Astrocyte (in vitro differentiated cells and primary cell): Measurements from ENCODE around the gene RASGRF2. TPM values are rescaled to one million over a fixed set of nuclear protein-coding genes. Genes with fewer than 3 reads are reported as not detected.

Experiments used
- DNase-seq: peaks from one replicate; pipeline ENCODE4 v3.0.0-alpha.2; 2010; ENCODE audit warnings: low read depth
- FAIRE-seq: peaks from 2 replicates; lab custom pipeline; 2011; peaks lifted over from hg19 to GRCh38; lab: Jason Lieb, UNC
- H2AFZ ChIP-seq: 2 replicates; pipeline ENCODE4 v1.6.0; 2012; ENCODE audit warnings: low read depth, low read length, inconsistent platforms
- H3K27ac ChIP-seq: 2 replicates; pipeline ENCODE4 v1.5.1; 2011; ENCODE audit warnings: low read depth, low read length, inconsistent platforms
- H3K27me3 ChIP-seq: 2 replicates; pipeline ENCODE4 v1.6.0; 2011; ENCODE audit warnings: low read length, inconsistent platforms; ENCODE audit not compliant: insufficient read depth
- H3K36me3 ChIP-seq: 2 replicates; pipeline ENCODE4 v1.5.1; 2011; ENCODE audit warnings: low read length, inconsistent platforms; ENCODE audit not compliant: insufficient read depth
- H3K4me1 ChIP-seq: 2 replicates; pipeline ENCODE4 v1.5.1; 2011; ENCODE audit warnings: low read length, inconsistent platforms; ENCODE audit not compliant: insufficient read depth
- H3K4me2 ChIP-seq: 2 replicates; pipeline ENCODE4 v1.6.0; 2012; ENCODE audit warnings: low read length, inconsistent platforms
- H3K4me3 ChIP-seq: 2 replicates; pipeline ENCODE4 v1.5.1; 2011; ENCODE audit warnings: low read depth, mild to moderate bottlenecking, low read length, inconsistent platforms; ENCODE audit not compliant: insufficient read depth
- H3K79me2 ChIP-seq: 2 replicates; pipeline ENCODE4 v1.6.0; 2012; ENCODE audit warnings: mild to moderate bottlenecking, low read length, inconsistent platforms; ENCODE audit not compliant: insufficient read depth
- H3K9ac ChIP-seq: 2 replicates; pipeline ENCODE4 v1.6.0; 2012; ENCODE audit warnings: mild to moderate bottlenecking, low read length, inconsistent platforms
- H3K9me3 ChIP-seq: 2 replicates; pipeline ENCODE4 v1.5.1; 2012; ENCODE audit warnings: low read depth, mild to moderate bottlenecking, low read length, inconsistent platforms; ENCODE audit not compliant: insufficient read depth
- H4K20me1 ChIP-seq: 2 replicates; pipeline ENCODE4 v1.6.0; 2012; ENCODE audit warnings: low read length, inconsistent platforms; ENCODE audit not compliant: insufficient read depth
- H3K27ac Mint-ChIP-seq: one replicate; pipeline ENCODE4 v1.8.0; 2021; ENCODE audit warnings: mild to moderate bottlenecking, mixed read lengths; ENCODE audit not compliant: unreplicated experiment
- H3K27me3 Mint-ChIP-seq: one replicate; pipeline ENCODE4 v1.8.0; 2021; ENCODE audit warnings: low read depth, mixed read lengths; ENCODE audit not compliant: unreplicated experiment
- H3K36me3 Mint-ChIP-seq: one replicate; pipeline ENCODE4 v1.8.0; 2021; ENCODE audit warnings: low read depth, mixed read lengths; ENCODE audit not compliant: unreplicated experiment
- H3K4me1 Mint-ChIP-seq: one replicate; pipeline ENCODE4 v1.8.0; 2021; ENCODE audit warnings: low read depth, mixed read lengths; ENCODE audit not compliant: unreplicated experiment
- H3K4me3 Mint-ChIP-seq: one replicate; pipeline ENCODE4 v1.8.0; 2021; ENCODE audit warnings: mild to moderate bottlenecking, moderate library complexity, mixed read lengths; ENCODE audit not compliant: unreplicated experiment
- H3K9me3 Mint-ChIP-seq: one replicate; pipeline ENCODE4 v1.8.0; 2021; ENCODE audit warnings: mild to moderate bottlenecking, mixed read lengths; ENCODE audit not compliant: unreplicated experiment
- EZH2 ChIP-seq: IDR thresholded peaks from 2 replicates; pipeline ENCODE4 v1.6.1; 2012; ENCODE audit warnings: mild to moderate bottlenecking, low read length, inconsistent platforms; ENCODE audit not compliant: insufficient read depth
- total RNA-seq: library from RNA; stranded (reverse); gene quantifications from 2 replicates; pipeline ENCODE4 v1.2.1, GENCODE V29; 2021
- TF ChIP-seq, protein P1 (sequence below): IDR thresholded peaks from 2 replicates; pipeline ENCODE4 v1.5.1; 2011; ENCODE audit warnings: low read depth, mild to moderate bottlenecking, inconsistent platforms, low read length, moderate library complexity; ENCODE audit not compliant: insufficient read depth

The RASGRF2 gene
- total RNA-seq, 1 donor from 2014 or later = 8.0 TPM

DNA sequence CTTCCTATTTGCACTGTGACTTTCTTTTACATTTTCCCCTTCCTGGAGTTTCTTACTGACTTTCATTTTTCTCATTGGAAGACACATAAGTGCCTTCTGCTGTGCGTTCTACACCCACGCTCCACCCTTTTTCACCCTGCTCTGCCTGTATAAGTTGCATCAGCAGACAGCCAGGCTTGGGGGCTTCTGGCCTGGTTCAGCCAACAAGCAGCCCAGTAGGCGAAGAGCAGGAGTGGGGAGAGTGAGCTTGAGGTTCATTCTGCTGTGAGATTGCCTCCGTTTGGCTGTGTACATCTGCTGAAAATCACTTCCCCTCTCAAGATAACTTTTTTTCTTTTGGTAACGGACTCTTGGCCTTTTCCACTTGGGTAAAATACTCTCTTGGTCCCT lies 38.4 kb downstream of the RASGRF2 start:
- Histone ChIP-seq H3K79me2 (no peaks in the 10 kb centered on the region), H3K4me1 (no peaks in the 10 kb centered on the region), H3K4me3 (no peak overlapping the region), H2AFZ (no peak overlapping the region), H3K4me2 (no peak overlapping the region), H3K27me3 (no peaks in the 10 kb centered on the region), H4K20me1 (no peaks in the 10 kb centered on the region), H3K27ac (no peak overlapping the region), H3K36me3 (no peaks in the 10 kb centered on the region), H3K9ac (no peak overlapping the region), H3K9me3 (no peaks in the 10 kb centered on the region)
- H3K27me3 Mint-ChIP-seq = peaks cover 4% of the 10 kb centered on the region
- H3K27ac Mint-ChIP-seq = no peak overlapping the region
- H3K4me1 Mint-ChIP-seq = no peaks in the 10 kb centered on the region
- TF ChIP-seq, protein P1, sequence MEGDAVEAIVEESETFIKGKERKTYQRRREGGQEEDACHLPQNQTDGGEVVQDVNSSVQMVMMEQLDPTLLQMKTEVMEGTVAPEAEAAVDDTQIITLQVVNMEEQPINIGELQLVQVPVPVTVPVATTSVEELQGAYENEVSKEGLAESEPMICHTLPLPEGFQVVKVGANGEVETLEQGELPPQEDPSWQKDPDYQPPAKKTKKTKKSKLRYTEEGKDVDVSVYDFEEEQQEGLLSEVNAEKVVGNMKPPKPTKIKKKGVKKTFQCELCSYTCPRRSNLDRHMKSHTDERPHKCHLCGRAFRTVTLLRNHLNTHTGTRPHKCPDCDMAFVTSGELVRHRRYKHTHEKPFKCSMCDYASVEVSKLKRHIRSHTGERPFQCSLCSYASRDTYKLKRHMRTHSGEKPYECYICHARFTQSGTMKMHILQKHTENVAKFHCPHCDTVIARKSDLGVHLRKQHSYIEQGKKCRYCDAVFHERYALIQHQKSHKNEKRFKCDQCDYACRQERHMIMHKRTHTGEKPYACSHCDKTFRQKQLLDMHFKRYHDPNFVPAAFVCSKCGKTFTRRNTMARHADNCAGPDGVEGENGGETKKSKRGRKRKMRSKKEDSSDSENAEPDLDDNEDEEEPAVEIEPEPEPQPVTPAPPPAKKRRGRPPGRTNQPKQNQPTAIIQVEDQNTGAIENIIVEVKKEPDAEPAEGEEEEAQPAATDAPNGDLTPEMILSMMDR = no peak
- TF ChIP-seq EZH2 = no peak
- no peak overlapping the region for H3K4me3 Mint-ChIP-seq
- H3K36me3 Mint-ChIP-seq = no peaks in the 10 kb centered on the region
- FAIRE-seq (no peak), DNase-seq (no peak)
- H3K9me3 Mint-ChIP-seq = no peaks in the 10 kb centered on the region

DNA sequence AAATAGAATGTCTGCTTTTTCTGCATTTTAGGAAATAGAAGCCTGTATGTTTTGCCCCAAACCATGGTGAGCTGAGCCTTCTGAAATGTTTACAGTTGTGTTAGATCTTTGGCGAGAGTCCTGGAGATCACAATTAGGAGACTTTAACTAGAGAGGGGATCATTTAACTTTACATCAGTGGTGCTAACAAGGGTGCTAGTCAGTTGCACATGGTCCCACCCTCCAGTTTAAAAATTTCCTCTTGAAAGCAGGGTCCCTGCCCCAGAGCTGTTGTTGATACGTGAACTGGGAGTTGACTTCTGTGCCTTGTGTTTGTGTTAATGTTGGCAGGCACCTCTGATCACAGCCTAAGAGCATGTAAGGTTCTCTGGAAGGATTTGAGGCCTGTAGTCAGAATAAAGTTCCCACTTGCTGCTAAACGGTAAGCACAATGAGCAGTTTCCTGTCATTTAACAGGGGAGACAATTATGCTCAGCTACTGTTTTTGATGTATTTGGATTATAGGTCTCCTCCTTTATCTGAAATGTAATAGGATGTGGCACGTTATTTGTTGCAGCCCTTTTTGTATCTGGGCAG lies 43.7 kb downstream of the RASGRF2 start:
- Mint-ChIP-seq H3K36me3 (no peaks in the 10 kb centered on the region), H3K4me3 (no peak overlapping the region), H3K4me1 (no peaks in the 10 kb centered on the region), H3K9me3 (no peaks in the 10 kb centered on the region), H3K27me3 (peaks cover 4% of the 10 kb centered on the region), H3K27ac (no peak overlapping the region)
- Histone ChIP-seq H3K36me3 (no peaks in the 10 kb centered on the region), H3K9me3 (no peaks in the 10 kb centered on the region), H3K4me3 (no peak overlapping the region), H3K4me1 (no peaks in the 10 kb centered on the region), H3K4me2 (no peak overlapping the region), H3K79me2 (no peaks in the 10 kb centered on the region), H3K27ac (no peak overlapping the region), H3K9ac (no peak overlapping the region), H2AFZ (no peak overlapping the region), H4K20me1 (no peaks in the 10 kb centered on the region), H3K27me3 (no peaks in the 10 kb centered on the region)
- DNase-seq (no peak), FAIRE-seq (no peak)
- no peak for TF ChIP-seq EZH2
- TF ChIP-seq, protein P1 = no peak

DNA sequence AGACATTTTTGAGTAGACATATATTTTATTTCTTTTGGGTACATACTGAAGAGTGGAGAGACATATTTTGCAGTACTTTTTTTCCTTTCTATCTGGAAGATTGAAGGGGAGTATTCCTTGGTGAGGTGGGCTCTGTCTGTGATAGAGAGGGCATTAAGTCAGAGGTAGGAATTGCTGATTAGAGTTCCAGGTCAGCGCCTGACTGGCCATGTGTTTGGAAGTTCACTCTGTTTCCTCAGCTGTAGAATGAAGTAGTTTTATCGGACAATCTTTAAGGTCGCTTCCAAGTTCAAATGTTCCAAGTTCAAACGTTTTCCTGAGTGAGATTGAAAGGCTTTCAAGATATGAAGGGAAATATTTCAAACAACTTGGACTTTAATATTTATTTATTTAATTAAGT lies 45.5 kb downstream of the RASGRF2 start:
- FAIRE-seq = no peak
- TF ChIP-seq EZH2 = no peak
- TF ChIP-seq, protein P1 = no peak
- H3K9me3 ChIP-seq = no peaks in the 10 kb centered on the region
- H3K79me2 ChIP-seq = no peaks in the 10 kb centered on the region
- no peak overlapping the region for H3K4me2 ChIP-seq
- Mint-ChIP-seq H3K4me3 (no peak overlapping the region), H3K4me1 (no peaks in the 10 kb centered on the region), H3K27me3 (peaks cover 2% of the 10 kb centered on the region), H3K9me3 (no peaks in the 10 kb centered on the region), H3K36me3 (no peaks in the 10 kb centered on the region), H3K27ac (no peak overlapping the region)
- no peak overlapping the region for H2AFZ ChIP-seq
- no peak overlapping the region for H3K4me3 ChIP-seq
- no peak for DNase-seq
- no peaks in the 10 kb centered on the region for H3K4me1 ChIP-seq
- H4K20me1 ChIP-seq = no peaks in the 10 kb centered on the region
- H3K36me3 ChIP-seq = no peaks in the 10 kb centered on the region
- H3K27me3 ChIP-seq = no peaks in the 10 kb centered on the region
- no peak overlapping the region for H3K27ac ChIP-seq
- no peak overlapping the region for H3K9ac ChIP-seq
